Omental fat pad (tissue), 4 donors: ENCODE data around the gene PRRT4. TPM values are rescaled to one million over a fixed set of nuclear protein-coding genes. Genes with fewer than 3 reads are reported as not detected.

Experiments used
- ATAC-seq: fragments of 150-250 bp; one replicate; pipeline ENCODE4 v1.9.1; 2016; ENCODE audit warnings: mild to moderate bottlenecking, moderate library complexity; ENCODE audit not compliant: low FRiP score
- DNase-seq: peaks from one replicate; pipeline ENCODE4 v3.0.0-alpha.2; 2019; ENCODE audit warnings: low spot score
- total RNA-seq, 4 donors: library from RNA; depleted of rRNA; stranded (reverse); fragments of >200 nt; gene quantifications; one replicate each; pipeline ENCODE4 v1.1.0, GENCODE V29; 2016
- TF ChIP-seq, protein P1 (sequence below), 3 donors: fragments of 450-650 bp; IDR thresholded peaks; one replicate each; pipeline ENCODE4 v1.5.1; 2016 to 2017; ENCODE audit warnings: antibody characterized with exemption in 3 of 3, mild to moderate bottlenecking in 3 of 3, moderate library complexity in 2 of 3

PRRT4 gene
- total RNA-seq, 4 donors from 2014 or later: 3.5 to 21.1 (median 5.8) TPM

DNA sequence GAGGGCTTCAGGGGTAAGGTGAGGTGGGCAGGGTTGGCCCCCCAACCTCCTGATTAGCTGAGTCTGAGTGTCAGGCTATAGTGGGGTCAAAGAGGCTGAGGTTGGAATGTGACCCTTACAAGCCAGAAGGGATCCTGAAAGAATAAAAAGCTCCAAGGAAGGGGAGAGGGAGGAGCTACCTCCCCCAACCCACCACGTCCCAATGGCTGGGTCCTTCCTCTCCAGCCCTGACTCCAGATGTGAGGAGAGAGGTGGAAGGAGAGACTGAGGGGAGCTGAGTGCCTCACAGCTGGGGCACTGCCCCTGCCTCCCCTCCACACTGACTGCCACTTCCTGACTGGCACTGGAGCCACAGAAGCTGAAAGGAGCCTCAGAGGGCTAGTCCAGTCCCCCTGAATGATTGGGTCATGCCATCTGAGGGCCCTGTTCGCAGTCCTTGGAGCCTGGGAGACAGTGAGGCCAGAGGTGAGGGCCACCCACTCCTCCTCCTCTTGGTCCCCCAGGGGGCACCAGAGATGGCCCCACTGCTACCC lies 27.7 kb upstream of the PRRT4 start:
- no peak for ATAC-seq
- DNase-seq: no peak

DNA sequence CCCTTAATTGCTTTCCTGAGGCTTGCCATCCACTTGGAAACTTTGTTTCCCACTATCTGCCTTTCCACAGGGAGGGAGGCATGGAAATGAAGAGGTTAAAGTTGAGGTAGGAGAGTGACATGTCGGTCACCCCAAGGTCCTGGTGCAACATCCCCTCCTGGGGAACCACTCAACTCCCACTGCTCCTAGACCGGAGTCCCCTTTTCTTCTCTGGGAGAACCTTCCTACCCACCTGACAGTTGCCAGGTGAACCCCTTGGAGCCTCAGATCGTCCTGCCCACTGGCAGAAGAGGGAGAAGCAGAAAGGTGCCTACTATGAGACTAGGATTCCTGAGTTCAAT lies 26.6 kb upstream of the PRRT4 start:
- TF ChIP-seq, protein P1, sequence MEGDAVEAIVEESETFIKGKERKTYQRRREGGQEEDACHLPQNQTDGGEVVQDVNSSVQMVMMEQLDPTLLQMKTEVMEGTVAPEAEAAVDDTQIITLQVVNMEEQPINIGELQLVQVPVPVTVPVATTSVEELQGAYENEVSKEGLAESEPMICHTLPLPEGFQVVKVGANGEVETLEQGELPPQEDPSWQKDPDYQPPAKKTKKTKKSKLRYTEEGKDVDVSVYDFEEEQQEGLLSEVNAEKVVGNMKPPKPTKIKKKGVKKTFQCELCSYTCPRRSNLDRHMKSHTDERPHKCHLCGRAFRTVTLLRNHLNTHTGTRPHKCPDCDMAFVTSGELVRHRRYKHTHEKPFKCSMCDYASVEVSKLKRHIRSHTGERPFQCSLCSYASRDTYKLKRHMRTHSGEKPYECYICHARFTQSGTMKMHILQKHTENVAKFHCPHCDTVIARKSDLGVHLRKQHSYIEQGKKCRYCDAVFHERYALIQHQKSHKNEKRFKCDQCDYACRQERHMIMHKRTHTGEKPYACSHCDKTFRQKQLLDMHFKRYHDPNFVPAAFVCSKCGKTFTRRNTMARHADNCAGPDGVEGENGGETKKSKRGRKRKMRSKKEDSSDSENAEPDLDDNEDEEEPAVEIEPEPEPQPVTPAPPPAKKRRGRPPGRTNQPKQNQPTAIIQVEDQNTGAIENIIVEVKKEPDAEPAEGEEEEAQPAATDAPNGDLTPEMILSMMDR (IDR thresholded peaks at IDR 0.05): no peak
- ATAC-seq (no peak), DNase-seq (no peak)

More for the DNA sequence above, 27.7 kb upstream of the PRRT4 start:
- TF ChIP-seq, protein P1 (IDR thresholded peaks at IDR 0.05): no peak

DNA sequence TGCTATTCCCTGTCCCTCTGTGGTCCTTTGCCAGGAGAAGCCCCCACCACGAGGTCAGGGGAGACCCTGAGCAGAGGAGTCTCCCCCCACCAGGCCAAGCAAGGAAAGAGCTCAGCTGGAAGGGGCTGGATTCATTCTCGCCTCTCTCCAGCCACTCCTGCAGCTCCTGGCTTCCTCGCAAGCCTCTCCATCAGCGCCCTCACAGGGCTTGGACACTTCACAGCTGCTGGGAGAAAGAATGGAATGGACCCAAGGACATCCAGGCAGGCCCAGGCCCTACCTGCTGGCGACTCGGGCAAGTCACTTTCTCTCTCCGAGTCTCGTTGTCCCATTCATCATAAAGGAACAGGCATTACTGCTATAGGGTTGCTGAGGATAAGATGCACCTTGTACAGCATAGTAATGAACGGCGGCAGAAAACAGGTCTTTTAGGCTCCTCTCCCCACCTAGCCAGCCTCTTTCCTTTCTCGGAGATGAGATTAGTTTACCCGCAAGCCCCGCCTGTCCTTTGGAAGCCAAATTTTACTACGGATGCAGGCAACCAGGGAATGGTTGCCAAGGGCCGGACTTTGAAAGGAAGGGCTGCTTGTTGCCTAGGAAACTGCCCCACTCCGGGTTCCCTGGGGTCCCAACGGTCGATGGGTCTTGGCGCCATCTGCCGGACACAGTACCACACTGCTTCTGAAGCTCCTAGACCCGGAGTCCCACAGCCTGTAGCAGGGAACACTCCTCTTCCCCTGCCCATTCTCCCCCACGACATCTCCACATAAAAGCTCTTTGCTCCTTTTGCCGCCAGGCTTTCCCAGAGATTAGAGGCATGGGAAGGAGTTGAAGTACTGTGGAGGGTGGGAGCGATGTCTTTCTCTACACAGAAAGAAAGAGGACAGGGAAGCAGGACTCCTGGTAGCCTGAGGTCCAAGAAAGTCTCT lies 26.0 kb upstream of the PRRT4 start:
- TF ChIP-seq, protein P1 (IDR thresholded peaks at IDR 0.05): no peak
- DNase-seq: peak; percentile 48
- ATAC-seq: peak; percentile 81

DNA sequence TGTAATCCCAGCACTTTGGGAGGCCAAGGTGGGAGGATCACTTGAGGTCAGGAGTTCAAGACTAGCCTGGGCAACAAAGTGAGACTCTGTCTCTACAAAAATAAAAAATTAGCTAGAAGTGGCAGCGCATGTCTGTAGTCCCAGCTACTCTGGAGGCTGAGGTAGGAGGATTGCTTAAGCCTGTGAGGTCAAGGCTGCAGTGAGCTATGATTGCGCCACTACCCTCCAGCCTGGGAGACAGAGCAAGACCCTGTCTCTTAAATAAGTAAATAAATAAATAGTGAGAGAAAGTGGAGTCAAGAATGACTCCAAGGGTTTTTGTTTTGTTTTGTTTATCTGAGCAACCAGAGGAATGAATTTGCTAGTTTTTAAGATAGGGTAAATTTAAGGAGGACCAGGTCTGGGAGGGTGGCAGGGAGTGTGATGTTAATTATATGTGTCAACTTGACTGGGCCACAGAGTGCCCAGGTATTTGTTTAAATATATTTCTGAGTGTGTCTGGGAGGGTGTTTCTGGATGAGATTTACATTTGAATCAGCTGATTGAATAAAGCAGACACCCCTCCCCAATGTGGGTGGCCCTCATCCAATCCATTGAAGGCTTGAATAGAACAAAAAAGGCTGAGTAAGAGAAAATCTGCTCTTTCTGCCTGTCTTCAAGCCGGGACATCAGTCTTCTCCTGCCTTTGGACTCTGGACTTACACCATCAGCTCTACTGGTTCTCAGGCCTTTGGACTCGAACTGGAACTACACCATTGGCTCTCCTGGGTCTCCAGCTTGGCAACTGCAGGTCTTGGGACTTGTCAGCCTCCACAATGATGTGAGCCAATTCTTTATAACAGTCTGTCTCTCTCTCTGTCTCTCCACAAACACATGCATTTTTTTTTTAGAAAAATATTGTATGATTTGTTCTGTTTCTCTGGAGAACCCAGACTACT lies 24.8 kb upstream of the PRRT4 start:
- ATAC-seq (no peak), DNase-seq (no peak)
- TF ChIP-seq, protein P1 (IDR thresholded peaks at IDR 0.05): no peak

DNA sequence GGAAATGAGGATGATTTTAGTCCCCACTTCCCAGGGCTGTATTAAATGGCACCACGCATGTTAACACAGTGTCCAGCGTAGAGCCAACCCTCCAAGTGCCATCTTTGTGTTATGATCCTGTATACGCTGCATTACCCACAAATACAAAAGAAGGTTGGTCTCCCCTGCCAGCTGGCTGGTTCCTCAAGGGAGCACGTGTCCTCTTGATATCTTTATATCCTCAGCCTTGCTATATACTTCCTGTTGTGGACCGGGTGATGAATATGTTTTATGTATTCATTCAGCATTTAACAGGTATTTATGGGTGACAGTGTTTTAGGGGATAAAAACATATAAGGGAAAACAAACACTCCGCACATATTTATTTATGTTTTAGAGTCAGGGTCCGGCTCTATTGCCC lies 23.2 kb upstream of the PRRT4 start:
- DNase-seq (no peak), ATAC-seq (no peak)
- TF ChIP-seq, protein P1 (IDR thresholded peaks at IDR 0.05): no peak

DNA sequence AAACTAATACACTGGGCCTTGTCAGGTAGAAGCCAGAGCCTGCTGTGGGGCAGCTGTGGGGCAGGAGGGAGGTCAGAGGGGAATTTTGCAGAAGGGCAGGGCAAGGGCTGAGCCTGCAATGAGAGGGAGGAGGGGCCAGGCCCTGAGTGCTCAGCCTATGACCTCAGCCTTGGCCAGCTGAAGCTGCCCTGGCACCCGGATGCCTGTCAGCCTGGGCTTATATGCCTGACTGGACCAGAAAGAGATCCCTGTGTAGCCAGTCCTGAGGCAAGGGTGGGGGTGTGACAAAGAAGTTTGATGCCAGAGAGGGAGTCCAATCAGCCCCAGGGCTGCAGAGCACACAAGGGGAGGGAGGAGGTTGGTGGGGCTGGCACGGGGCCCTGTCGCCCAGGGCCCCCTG lies 22.3 kb upstream of the PRRT4 start:
- no peak for ATAC-seq
- TF ChIP-seq, protein P1 (IDR thresholded peaks at IDR 0.05): no peak
- no peak for DNase-seq
